DMS114 treated with DMSO at 0.1 percent for 48 hours (cell line): Measurements from ENCODE around the gene MKRN3.
A peak's percentile ranks its signal among the peaks of the same experiment; 100 is the strongest.

ENCODE experiments used
- DNase-seq: peaks from one replicate; lab custom pipeline; 2025; ENCODE audit not compliant: unreplicated experiment; lab: John Stamatoyannopoulos, UW

Gene MKRN3

DNA sequence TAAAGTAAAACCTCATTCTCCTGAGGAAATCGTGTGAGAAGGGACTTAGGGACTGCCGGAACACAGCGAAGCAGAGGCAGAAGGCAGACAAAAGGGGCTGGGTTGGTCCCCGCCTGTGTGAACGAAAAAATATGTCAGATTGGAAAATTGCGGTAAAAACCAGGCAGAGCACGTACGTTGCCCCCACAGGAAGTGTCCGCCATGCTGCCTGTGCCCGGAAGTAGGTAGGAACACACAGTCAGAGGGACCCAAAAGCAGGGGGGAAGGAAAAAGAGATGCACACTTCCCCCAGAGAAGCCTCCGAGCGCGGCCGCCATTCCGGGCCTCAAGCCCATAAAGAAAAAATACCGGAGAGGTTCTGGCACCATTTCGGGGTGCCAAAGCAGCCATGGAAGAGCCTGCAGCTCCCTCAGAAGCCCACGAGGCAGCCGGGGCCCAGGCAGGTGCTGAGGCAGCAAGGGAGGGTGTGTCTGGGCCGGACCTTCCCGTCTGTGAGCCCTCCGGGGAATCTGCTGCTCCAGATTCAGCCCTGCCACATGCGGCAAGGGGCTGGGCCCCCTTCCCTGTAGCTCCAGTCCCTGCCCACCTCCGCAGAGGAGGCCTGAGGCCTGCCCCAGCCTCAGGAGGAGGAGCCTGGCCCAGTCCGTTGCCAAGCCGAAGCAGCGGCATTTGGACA lies at the start of gene MKRN3:
Gene MKRN3, plus strand, starts transcription at position 280 of the 676 bp plus-strand sequence. Its CDS starts 109 bp downstream, at position 389.
- DNase-seq = peak; percentile 87

DNA sequence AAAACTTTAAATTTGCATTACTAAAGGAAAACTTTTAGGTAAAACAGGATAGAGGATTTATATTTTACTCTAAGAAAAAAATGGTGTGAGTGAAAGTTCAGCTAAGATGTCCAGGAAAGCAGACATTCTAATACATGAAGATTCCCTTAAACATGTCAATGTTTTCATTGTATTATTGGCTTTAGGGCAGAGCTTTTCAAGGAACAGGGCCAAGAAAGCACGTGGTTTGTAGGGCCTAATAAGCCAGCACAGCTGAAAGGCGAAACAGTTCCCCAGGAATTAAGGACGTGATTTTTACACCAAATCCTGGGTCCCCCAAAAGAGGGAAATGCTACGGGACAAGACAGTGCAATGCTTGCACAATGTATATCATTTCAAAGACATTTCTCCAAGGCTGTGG lies 48.6 kb upstream of the MKRN3 start:
- no peak for DNase-seq

DNA sequence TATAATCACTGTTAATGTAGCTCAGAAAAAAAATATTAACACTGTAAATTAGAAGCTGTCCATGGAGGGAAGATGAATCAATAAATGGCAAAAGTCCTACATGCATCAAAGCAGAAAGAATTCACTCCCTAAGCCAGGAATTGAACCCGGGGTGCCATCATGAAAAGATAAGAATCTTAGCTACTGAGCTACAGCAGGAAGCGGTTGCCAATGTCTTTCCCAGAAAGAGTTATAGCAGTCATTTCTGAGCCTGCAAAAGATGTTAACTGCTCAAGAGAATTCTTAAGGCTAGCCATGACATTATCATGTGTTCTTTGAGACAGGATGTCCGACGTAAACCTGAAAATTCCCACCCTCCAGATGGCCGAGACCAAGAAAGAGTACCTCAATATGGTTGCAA lies 47.4 kb upstream of the MKRN3 start:
- no peak for DNase-seq

DNA sequence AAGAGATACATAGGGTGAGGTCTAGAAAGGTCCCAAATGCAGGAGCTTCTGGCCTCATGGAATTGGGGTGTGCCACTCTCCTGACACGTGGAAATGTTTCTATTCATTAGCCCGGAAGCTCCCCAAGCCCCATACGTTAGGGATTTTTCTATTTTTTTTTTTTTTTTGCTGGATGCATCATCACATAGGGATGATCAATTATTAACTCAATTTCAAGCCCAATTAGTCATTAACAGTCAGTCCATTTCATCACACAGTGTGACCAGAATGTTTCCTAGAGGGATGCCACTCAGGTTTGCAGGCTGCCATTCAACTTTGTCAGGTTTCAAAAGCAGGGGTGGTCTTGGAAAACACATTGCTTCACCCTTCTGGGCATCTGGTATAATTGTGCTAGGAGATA lies 40.7 kb upstream of the MKRN3 start:
- no peak for DNase-seq

DNA sequence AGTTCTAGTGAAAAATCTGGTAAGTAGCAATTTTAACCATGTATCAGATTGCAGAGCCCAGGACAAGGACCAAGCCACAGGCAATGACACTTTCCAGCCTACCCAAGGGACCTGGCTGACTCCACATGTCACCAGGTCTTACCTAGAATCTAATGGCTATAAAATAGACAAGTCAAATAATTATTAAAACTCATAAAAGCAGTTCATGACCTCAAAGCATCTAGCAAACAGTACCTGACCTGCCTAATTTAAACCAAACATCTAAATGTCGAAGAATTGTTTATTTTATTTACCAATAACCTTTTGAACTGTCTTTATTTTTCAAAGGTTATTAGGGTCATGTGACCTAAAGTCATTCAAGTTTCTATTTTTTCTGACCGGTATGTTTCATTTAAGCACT lies 35.6 kb upstream of the MKRN3 start:
- no peak for DNase-seq

DNA sequence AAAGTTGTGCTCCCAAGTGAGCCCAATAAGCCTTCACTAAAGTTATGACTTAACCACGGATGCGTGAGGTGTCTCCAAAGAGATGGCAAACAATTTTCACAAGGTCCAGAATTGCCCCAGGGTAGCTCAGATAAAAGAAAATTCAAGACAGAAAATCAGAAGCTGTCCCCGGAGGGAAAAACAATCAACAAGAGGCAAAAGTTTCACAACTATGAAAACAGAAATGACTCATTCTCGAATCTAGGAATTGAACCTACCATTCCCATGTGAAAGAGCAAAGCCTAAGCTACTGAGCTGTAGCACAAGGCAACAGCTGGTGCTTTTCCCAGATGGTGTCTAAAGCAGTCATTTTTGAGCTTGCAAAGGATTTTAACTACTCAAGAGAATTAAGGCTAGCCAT lies 33.5 kb upstream of the MKRN3 start:
- DNase-seq = no peak

DNA sequence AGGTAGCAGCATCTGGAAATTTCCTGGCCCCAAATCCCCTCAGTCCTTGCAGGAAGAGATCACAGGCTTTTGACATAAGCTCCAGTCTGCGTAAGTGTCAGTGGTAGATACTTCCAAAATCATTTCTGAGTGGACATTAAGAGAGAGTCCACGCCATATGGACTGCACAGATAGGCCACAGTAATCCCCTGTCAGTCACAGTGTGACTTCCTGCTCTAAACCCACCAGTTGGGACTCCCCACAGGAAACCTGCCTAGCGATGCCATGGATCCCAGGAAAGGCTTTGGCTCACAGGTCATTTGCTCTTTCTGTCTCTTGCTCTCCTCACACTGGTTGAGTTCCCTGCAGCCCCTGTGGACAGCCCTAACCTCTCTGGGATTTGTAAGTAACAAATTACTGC lies 28.8 kb upstream of the MKRN3 start:
- no peak for DNase-seq

DNA sequence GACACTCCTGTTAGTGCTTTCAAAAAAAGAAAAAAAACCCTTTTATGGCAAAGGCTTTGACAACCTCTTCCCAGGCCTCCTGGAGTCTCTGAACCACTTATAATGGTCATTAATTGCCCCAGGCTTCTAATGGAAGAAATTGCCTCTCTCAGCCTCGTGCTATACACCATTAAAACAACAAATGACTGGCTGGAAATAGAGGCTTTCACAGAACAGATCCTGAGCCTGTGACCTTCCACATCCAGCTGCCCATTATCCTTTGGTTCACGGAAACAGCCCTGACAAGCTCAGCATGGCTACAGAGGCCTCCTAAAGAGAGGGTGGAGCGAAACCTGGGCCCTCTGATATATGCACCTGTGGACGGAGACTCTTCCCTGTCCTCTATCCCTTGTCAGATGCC lies 26.8 kb upstream of the MKRN3 start:
- no peak for DNase-seq

DNA sequence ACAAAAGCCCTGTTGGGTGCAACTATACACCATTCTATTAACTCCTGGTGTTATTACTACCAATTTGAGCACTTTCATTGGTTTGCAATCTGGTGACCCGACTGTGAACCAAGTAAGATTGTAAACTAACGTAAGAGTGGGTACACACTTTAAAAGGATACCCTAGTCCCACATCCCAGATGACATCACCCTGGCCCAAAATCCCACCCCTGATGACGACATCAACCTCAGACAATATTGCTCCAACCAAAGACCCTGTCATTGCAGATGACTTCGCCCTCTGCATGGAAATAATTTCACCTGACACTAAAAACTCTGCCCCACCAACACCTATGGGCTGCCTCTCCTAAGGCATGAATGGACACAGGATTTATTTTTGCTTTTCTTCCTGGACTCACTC lies 25.6 kb upstream of the MKRN3 start:
- DNase-seq = no peak

DNA sequence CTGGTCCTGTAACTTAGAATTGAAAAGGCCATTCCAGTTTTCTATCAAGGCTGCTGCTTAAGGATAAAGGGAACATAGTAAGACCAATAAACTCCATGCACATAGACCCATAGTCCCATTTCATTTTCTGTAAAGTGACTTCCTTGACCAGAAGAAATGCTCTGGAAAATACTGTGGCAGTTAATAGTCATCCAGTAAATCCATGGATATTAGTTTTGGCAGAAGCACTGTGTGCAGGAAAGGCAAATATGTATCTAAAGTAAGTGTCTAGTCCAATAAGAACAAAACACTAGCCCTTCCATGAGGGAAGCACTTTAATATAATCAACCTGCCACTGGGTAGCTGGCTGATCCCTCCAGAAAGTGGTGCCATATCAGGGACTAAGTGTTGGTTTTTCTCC lies 19.3 kb upstream of the MKRN3 start:
- DNase-seq = no peak

DNA sequence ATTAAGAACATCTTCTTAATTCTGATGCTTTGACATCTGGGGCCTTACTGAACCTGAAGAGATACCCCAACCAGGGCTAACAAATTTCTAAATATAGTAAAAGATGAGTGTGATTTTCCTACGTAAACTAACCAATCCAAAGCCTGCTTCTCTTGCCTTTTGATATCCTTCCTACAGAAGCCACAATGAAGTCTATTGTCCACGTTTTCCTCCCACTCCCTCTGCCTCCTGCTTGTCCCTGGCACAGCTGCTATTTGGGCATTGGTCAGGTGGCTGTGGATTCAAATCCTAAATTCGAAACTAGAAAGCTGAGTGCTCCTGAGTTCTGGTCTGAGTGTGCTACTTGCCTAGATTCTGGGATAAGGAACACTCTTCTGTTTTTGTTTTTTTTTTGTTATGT lies 17.4 kb upstream of the MKRN3 start:
- no peak for DNase-seq

DNA sequence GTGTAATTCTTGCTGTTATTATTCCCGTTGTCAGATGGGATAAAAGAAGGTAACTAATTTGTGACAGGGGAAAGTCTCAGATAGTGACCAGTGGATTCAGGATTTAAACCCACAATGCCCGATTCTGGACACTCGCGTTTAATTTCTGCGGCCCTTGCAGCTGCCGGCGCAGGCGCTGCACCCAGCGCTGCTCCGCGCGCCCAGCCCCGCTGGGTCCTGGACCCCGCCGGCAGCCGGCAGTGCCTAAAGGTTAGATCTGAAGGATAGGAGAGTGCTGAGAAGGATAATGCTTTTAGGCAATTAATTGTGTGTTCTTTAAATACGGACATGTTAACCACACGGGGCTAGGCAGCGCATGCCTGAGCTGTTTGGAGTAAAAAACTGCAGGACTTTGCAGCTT lies 3.6 kb upstream of the MKRN3 start:
- DNase-seq = no peak

DNA sequence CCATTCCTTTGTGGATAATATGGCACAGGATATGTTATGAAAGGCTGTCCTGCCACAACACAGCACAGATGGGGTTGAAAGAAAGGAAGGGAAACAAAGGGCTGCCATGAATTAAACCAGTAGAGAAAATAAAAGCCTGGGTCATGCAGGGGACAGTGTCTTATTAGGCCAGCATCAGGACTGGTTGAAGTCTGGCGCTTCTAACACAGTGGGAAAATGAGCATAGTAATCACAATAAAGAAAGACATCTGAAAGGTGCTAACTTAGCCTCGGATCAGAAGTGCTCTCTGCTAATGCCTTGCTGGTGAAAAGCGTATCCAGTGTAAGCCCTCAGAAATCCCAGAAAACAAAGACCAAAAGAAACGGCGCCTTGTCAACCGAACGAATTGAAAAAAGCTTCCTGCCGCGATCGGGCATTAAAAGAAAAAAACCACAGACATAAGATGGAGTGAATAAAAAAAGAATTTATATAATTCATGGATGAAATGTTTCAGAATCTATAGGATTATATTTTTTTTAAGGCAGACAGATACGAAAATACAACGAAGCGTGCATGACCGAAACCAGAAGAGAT lies 566 bp upstream of the MKRN3 start:
- peak; percentile 30 for DNase-seq

DNA sequence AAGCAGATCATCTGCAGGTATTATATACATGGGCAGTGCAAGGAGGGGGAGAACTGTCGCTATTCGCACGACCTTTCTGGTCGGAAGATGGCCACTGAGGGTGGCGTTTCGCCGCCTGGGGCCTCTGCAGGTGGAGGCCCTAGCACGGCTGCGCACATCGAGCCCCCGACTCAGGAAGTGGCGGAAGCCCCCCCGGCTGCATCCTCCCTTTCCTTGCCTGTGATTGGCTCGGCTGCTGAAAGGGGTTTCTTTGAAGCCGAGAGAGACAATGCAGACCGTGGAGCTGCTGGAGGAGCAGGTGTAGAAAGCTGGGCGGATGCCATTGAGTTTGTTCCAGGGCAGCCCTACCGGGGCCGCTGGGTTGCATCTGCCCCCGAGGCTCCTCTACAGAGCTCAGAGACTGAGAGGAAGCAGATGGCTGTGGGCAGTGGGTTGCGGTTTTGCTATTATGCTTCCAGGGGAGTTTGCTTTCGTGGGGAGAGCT lies 639 bp downstream of the MKRN3 start:
- DNase-seq = peak; percentile 25

DNA sequence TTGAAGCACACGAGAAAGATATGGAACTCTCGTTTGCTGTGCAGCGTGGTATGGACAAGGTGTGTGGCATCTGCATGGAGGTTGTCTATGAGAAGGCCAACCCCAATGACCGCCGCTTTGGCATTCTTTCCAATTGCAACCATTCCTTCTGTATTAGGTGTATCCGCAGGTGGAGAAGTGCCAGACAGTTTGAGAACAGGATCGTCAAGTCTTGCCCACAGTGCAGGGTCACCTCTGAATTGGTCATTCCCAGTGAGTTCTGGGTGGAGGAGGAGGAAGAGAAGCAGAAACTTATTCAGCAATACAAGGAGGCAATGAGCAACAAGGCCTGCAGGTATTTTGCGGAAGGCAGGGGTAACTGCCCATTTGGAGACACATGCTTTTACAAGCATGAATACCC lies 1.2 kb downstream of the MKRN3 start:
- no peak for DNase-seq

DNA sequence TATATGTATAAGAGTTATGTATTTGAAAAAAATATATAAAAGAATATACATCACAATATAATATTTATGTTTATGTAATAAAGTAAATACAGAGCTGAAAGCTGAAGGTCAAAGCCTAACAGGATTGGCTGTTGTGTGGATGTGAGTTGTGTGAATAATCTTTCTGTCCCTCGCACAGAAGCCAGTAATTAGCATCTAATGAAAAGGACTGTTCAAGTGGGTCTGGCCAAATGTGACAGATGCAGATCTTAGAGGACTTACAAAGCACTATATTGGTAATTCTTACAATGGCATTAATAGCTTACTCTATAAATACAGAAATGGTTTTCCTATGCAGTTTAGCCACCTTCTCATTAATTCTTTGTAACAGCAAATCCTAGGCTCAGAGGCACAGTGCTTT lies 2.4 kb downstream of the MKRN3 start:
- no peak for DNase-seq

DNA sequence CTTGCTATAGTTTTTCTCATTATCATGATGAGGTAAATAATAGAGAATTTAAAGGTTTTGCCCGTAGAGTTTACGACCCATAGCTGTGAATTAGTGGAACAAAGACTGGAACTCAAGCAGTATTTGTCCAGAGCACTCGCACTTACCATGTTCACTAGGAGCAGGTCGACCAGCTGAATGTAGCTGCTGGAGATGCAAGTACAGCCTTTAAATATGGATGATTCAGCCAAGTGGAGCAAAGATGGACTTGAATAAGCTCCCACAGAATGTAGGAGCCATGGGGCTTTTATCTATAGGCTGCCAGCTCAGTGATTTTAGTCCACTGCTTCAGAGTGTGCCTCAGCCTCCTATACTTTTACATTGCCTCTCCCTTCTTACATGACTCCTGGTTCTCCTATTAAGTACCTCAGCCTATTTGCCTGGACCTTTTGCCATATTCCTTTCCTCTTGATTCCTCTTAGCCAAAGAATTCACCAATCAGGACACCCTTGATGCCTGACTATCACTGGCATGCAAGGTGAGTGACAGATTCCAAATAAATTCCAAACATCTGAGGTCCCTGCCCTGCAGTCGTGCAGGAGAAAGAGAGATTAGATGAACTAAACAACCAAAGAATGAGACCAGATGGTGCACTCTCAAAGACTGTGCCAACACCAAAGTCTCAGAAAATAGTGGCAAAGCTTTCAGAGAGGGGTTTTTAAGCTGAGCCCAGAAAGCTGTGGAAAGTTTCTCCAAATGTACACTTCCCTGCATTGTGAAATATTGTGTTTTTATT lies 3.9 kb downstream of the MKRN3 start:
- DNase-seq = no peak

DNA sequence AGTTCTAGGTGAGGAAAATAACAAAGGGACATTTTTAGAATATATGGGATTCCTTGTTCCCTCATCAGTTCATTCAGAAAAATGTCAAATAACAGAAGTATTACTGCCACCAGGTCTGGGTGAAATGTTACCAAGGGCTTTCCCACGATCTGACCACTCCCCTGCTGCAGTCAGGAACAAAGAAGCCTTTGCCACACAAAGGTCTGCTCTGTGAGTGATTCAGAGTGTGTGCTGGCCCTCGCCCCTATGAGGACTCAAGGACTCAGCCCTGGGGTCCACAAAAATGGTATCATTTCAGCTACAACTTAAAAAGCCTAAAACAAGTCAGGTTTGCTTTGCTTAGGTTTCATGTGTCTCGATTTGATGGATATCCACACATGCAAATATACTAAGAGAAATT lies 5.0 kb downstream of the MKRN3 start:
- no peak for DNase-seq

DNA sequence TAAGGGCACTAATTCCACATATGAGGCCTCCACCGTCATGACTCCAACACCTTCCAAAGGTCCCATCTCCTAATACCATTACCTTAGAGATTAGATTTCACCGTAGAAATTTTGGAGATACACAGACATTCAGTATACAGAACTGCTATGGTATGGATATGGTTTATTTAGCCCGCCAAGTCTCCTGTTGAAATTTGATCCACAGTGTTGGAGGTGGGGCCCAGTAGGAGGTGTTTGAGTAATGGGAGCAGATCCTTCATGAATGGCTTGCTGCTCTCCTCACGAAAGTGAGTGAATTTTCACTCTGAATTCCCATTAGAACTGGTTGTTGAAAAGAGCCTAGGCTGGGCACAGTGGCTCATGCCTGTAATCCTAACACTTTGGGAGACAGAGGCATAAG lies 7.4 kb downstream of the MKRN3 start:
- DNase-seq = no peak

DNA sequence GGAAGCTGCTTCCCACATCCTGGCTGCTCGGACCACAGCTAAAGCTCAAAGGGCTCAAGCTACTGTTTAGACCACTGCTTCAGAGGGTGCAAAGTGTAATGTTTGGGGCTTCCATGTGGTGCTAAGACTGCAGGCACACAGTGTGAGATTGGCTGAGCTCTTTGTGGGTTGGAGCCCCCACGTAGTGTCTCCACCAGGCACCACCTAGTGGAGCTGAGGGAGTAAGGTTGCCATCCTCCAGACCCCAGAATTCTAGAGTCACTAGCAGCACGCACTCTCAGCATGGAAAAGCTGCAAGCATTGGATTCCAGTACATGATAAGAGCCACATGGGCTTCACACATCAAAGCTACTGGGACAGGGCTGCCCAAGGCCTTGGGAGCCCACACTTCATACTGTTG lies 9.3 kb downstream of the MKRN3 start:
- DNase-seq = no peak

DNA sequence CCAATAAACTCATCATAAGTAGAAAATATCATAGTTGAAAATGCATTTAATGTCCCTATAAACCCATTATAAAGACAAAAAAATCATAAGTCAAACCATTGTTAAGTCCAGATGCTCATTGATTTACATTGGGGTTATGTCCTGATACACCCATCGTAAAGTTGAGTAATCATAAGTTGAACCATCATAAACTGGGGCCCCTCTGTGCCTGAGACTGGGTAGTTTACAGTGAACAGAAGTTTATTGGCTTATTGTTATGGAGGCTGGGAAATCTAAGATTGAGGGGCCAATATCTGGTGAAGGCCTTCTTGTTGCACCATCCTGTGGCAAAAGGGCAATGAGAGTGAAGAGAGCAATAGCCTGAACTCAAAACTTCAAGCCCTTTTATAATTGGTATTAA lies 10.6 kb downstream of the MKRN3 start:
- no peak for DNase-seq

DNA sequence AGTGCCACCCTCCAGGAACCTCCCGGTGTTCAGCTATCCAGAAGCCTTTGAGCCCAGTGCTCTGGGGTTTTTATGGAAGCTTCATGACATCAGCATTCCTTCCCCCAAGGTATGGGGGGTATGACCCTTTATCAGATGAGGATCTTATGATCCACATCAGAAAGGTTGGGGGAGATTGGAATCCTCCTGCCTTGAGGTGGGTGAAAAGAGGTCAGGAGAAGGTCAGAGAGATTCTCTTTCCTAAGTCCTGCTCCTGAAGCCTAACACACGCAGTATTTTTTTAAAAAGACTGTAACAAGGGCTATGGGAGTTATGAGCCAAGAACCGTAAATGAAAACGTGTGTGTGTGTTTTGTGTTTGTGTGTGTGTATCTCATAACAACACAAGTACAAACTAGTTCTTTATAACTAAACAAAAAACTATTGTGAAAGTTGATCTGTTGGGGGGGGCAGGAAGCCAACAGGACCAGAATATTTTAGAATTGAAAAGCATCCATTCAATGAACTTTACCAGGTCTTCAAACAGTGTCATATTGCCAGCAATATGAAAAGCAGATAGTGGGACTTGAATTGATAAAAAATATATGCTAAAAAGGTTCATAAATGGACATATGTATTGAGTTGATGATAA lies 13.2 kb downstream of the MKRN3 start:
- no peak for DNase-seq
